GM12878 (cell line): ENCODE results near the gene IQUB. TPM values are rescaled to one million over a fixed set of nuclear protein-coding genes. Genes with fewer than 3 reads are reported as not detected.

Source experiments
- ATAC-seq: fragments of 200-7000 bp; cut with Tn5 transposase; 3 replicates; pipeline ENCODE4 v1.9.1; 2020; ENCODE audit warnings: mild to moderate bottlenecking, moderate library complexity
- BruUV-seq: library from RNA; stranded (reverse); fragments of 400-500 nt; replicated peaks from 2 replicates; lab custom pipeline; 2021; lab: Mats Ljungman, UMichigan
- CTCF ChIA-PET: fragments of 300-600 bp; sonication (Branson Sonifier 250); formaldehyde crosslinking; extraction: SDS; loops from one replicate; lab custom pipeline; 2021; ENCODE audit warnings: inconsistent platforms; lab: Yijun Ruan, JAX
- POLR2A ChIA-PET: fragments of 350-600 bp; formaldehyde crosslinking; extraction: SDS; loops from one replicate; lab custom pipeline; 2021; ENCODE audit warnings: inconsistent platforms; lab: Charles Lee
- RAD21 ChIA-PET: fragments of 300-600 bp; sonication (Branson Sonifier 250); formaldehyde crosslinking; loops from one replicate; lab custom pipeline; 2023; ENCODE audit warnings: antibody characterized with exemption; ENCODE audit not compliant: unreplicated experiment; lab: Charles Lee
- SMC1A ChIA-PET: fragments of 300-600 bp; sonication (Branson Sonifier 250); formaldehyde crosslinking; loops from one replicate; lab custom pipeline; 2023; ENCODE audit not compliant: unreplicated experiment, uncharacterized antibody; lab: Charles Lee
- DNase-seq: peaks from one replicate; pipeline ENCODE4 v3.0.0-alpha.2; 2011; ENCODE audit warnings: low read depth, low spot score
- FAIRE-seq: peaks from 3 replicates; lab custom pipeline; 2011; peaks lifted over from hg19 to GRCh38; lab: Jason Lieb, UNC
- H2AFZ ChIP-seq: 2 replicates; pipeline ENCODE4 v1.6.0; 2011; ENCODE audit warnings: low read depth, low read length, control low read depth; ENCODE audit not compliant: control insufficient read depth
- H3K27ac ChIP-seq: 2 replicates; pipeline ENCODE4 v1.5.1; 2011; ENCODE audit warnings: control low read depth; ENCODE audit not compliant: control insufficient read depth, insufficient read depth
- H3K27me3 ChIP-seq, 2 experiments: replicated peaks in 1 of 2; 2 replicates each; pipeline versions ENCODE4 v1.6.0 to v1.6.1; 2011; ENCODE audit warnings: low read length in 1 of 2; ENCODE audit not compliant: control insufficient read depth in 2 of 2, insufficient read depth in 2 of 2
- H3K36me3 ChIP-seq, 2 experiments: 2 replicates each; pipeline ENCODE4 v1.5.1; 2011; ENCODE audit warnings: low read length in 1 of 2; ENCODE audit not compliant: control insufficient read depth in 2 of 2, insufficient read depth in 2 of 2
- H3K4me1 ChIP-seq: 2 replicates; pipeline ENCODE4 v1.6.1; 2011; ENCODE audit warnings: mild to moderate bottlenecking, low read length, moderate library complexity, mixed read lengths; ENCODE audit not compliant: control insufficient read depth, insufficient read depth
- H3K4me2 ChIP-seq: 2 replicates; pipeline ENCODE4 v1.6.0; 2011; ENCODE audit warnings: control low read depth; ENCODE audit not compliant: control insufficient read depth, insufficient read depth
- H3K4me3 ChIP-seq: fragments of 200-600 bp; sonication (generic); 2 replicates; pipeline ENCODE4 v1.5.1; 2016
- H3K79me2 ChIP-seq: 2 replicates; pipeline ENCODE4 v1.6.0; 2011; ENCODE audit warnings: low read length; ENCODE audit not compliant: control insufficient read depth, insufficient read depth
- H3K9ac ChIP-seq: 2 replicates; pipeline ENCODE4 v1.8.0; 2011; ENCODE audit warnings: low read length, control low read depth, mixed read lengths; ENCODE audit not compliant: control insufficient read depth, insufficient read depth
- H3K9me3 ChIP-seq: replicated peaks from 3 replicates; pipeline ENCODE4 v1.5.1; 2011; ENCODE audit warnings: mild to moderate bottlenecking, low read length; ENCODE audit not compliant: control insufficient read depth, insufficient read depth
- H4K20me1 ChIP-seq: 2 replicates; pipeline ENCODE4 v1.6.0; 2011; ENCODE audit not compliant: control insufficient read depth, insufficient read depth
- HDAC2 ChIP-seq: fragments of 200-600 bp; sonication (generic); IDR thresholded peaks from 2 replicates; pipeline ENCODE4 v1.6.1; 2017
- NFXL1 ChIP-seq: fragments of 450-650 bp; IDR thresholded peaks from 2 replicates; pipeline ENCODE4 v1.6.1; 2017; ENCODE audit warnings: antibody characterized with exemption, mild to moderate bottlenecking, borderline replicate concordance
- NKRF ChIP-seq: fragments of 450-650 bp; conservative IDR thresholded peaks from 2 replicates; pipeline ENCODE4 v1.6.1; 2017; ENCODE audit warnings: mild to moderate bottlenecking, moderate library complexity
- RBBP5 ChIP-seq: fragments of 200-600 bp; sonication (generic); conservative IDR thresholded peaks from 2 replicates; pipeline ENCODE4 v1.6.1; 2016
- RELA ChIP-seq: fragments of 450-650 bp; IDR thresholded peaks from 2 replicates; pipeline ENCODE4 v1.8.0; 2014; ENCODE audit warnings: borderline replicate concordance; ENCODE audit not compliant: partially characterized antibody
- SP1 ChIP-seq: IDR thresholded peaks from one replicate; pipeline ENCODE4 v1.6.1; 2011; ENCODE audit warnings: low read depth, low read length
- SUZ12 ChIP-seq: fragments of 200-600 bp; sonication (generic); IDR thresholded peaks from one replicate; pipeline ENCODE4 v1.6.1; 2018; ENCODE audit warnings: antibody characterized with exemption, mild to moderate bottlenecking; ENCODE audit not compliant: unreplicated experiment
- WGBS: methylation state at CpG from one replicate; pipeline ENCODE4 v1.1.6; 2016; ENCODE audit warnings: low lambda C conversion rate; ENCODE audit not compliant: insufficient replicate concordance, insufficient coverage; ENCODE audit errors: missing lambda C conversion rate; 5-methylcytosine and 5-hydroxymethylcytosine counted together
- in situ Hi-C: fragments of 300-500 bp; cut with MboI; formaldehyde crosslinking; loops from 9 replicates; pipeline ENCODE4 v1.14.3; 2018; ENCODE audit warnings: mixed read lengths
- intact Hi-C: fragments of 100-400 bp; cut with micrococcal nuclease; formaldehyde crosslinking; loops from one replicate; pipeline ENCODE4 v1.14.2; 2022; ENCODE audit not compliant: unreplicated experiment
- polyA plus RNA-seq, 11 experiments: library from polyadenylated mRNA; depleted of rRNA in 4 of 11; unstranded in 6 of 11; stranded (reverse) in 5 of 11; fragments of >200 nt; fragmentation: Nextera tagmentation in 4 of 11; fragmentation: Illumina TruSeq in 1 of 11; extraction: Ambion mirVana in 4 of 11; extraction: Trizol in 1 of 11; gene quantifications; 1 replicate in 1 of 11; 2 replicates in 10 of 11; pipeline versions ENCODE4 v1.2.1 to v1.2.3, GENCODE V29; 2011 to 2016; ENCODE audit warnings: inconsistent platforms in 2 of 11, missing spikeins in 2 of 11, low read depth in 1 of 11
- total RNA-seq, 4 experiments: library from RNA; depleted of rRNA in 3 of 4; stranded (reverse); fragments of >200 nt in 3 of 4; fragmentation: Illumina TruSeq in 1 of 4; extraction: Trizol in 1 of 4; gene quantifications; 2 replicates each; pipeline versions ENCODE4 v1.2.1 to v1.2.3, GENCODE V29; 2013 to 2021

The IQUB gene
- total and polyA plus RNA-seq, 10 of the 15 experiments (the other 5 are each of a cell fraction or from before 2014, with no cell fraction given), result 0.04 to 0.08 TPM; not detected in 8

GRCh38 chr7:123460616-123461015 is 73.8 kb downstream of the IQUB start:
- Histone ChIP-seq H3K4me3 (no peak overlapping the region), H3K4me1 (no peaks in the 10 kb centered on the region), H3K27ac (no peak overlapping the region), H3K36me3 (no peaks in the 10 kb centered on the region), H3K9me3 (no peaks in the 10 kb centered on the region), H3K27me3 (no peaks in the 10 kb centered on the region), H3K9ac (no peak overlapping the region), H2AFZ (no peak overlapping the region), H4K20me1 (no peaks in the 10 kb centered on the region), H3K4me2 (no peak overlapping the region), H3K79me2 (no peaks in the 10 kb centered on the region)
- intact Hi-C loops (no loop called here), in situ Hi-C loops (no loop called here)
- ATAC-seq (no peak), FAIRE-seq (no peak), DNase-seq (no peak)
- CTCF ChIA-PET, result interaction anchor here (1.3 kb wide), 1 partner anchor 14 kb away, joined by 3 read pairs; no protein-coding TSS in a partner anchor
- BruUV-seq, result no TSS peak
- SMC1A ChIA-PET, result no interaction called here
- POLR2A ChIA-PET, result no interaction called here
- RAD21 ChIA-PET, result no interaction called here
- TF ChIP-seq SUZ12, result no peak
- TF ChIP-seq RBBP5, result no peak
- no peak for TF ChIP-seq NFXL1
- TF ChIP-seq SP1, result no peak
- TF ChIP-seq HDAC2, result no peak
- 11% methylated on average over 3 of the region's 3 CpGs for WGBS

GRCh38 chr7:123455965-123456470 is 78.4 kb downstream of the IQUB start:
- H3K36me3 ChIP-seq, result no peaks in the 10 kb centered on the region
- no peaks in the 10 kb centered on the region for H3K4me1 ChIP-seq
- H3K4me2 ChIP-seq, result no peak overlapping the region
- 0% methylated on average over 1 of the region's 1 CpG for WGBS
- RAD21 ChIA-PET, result no interaction called here
- SMC1A ChIA-PET, result no interaction called here
- CTCF ChIA-PET, result interaction anchor here (0.9 to 1.0 kb wide), 2 partner anchors 8 to 25 kb away, joined by 3 read pairs; no protein-coding TSS in a partner anchor
- H3K9ac ChIP-seq, result no peak overlapping the region
- no peak overlapping the region for H2AFZ ChIP-seq
- no peaks in the 10 kb centered on the region for H4K20me1 ChIP-seq
- POLR2A ChIA-PET, result no interaction called here
- ATAC-seq (no peak), DNase-seq (no peak), FAIRE-seq (no peak)
- in situ Hi-C loops, result no loop called here
- no peak overlapping the region for H3K4me3 ChIP-seq
- H3K79me2 ChIP-seq, result no peaks in the 10 kb centered on the region
- TF ChIP-seq RELA, result no peak
- TF ChIP-seq NKRF, result no peak
- no peaks in the 10 kb centered on the region for H3K27me3 ChIP-seq
- no peak overlapping the region for H3K27ac ChIP-seq
- intact Hi-C loops, result no loop called here
- H3K9me3 ChIP-seq, result no peaks in the 10 kb centered on the region
- BruUV-seq, result no TSS peak
